HG02870 (cell line): ENCODE results near the gene ZFC3H1.
"Not testable (repeated sequence)": the region's sequence is repeated elsewhere in the genome, so short reads cannot be mapped to it uniquely, and the experiment has no call there.

ENCODE experiments used
- ATAC-seq: cut with Tn5 transposase; IDR thresholded peaks from one replicate; pipeline ENCODE4 v1.9.1; 2021; ENCODE audit warnings: mild to moderate bottlenecking, moderate library complexity; ENCODE audit not compliant: unreplicated experiment

Gene ZFC3H1

DNA sequence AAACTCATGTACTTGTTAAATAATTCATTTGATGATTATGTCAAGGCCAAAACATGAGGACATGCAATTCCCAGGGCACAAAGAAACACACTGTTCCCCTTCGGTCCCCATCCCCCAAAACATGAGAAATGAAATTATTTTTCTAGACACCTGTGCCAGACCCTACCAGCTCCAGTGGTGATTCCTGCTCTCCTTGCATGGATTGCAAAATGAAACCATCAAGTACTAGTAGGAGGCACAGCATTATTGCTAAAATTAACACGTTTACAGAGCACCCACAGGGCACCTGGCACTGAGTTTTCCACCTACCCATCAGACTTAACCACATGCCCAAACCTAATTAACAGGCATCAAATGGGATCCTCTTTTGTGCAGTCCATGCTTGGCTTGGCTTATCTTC, 76.6 kb downstream of the ZFC3H1 start:
- no peak for ATAC-seq

DNA sequence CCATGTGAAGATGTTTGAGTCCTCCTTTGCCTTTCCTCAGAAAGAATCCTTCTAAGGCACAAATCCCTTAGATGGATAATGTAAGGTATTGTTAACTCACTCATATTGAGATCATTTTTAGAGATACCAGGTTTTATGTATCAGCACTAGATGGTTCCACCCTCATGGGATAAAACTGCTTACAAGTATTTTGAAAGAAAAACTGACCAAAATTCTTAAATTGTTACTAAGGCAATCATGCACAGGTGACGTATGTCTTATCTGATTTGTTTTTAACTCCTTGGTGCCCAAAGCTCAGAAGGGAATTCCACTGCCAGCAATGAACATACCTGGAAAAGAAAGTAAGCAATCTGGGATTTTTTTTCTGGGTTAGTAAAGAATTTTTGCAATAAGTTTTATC, 78.4 kb downstream of the ZFC3H1 start:
- no peak for ATAC-seq

DNA sequence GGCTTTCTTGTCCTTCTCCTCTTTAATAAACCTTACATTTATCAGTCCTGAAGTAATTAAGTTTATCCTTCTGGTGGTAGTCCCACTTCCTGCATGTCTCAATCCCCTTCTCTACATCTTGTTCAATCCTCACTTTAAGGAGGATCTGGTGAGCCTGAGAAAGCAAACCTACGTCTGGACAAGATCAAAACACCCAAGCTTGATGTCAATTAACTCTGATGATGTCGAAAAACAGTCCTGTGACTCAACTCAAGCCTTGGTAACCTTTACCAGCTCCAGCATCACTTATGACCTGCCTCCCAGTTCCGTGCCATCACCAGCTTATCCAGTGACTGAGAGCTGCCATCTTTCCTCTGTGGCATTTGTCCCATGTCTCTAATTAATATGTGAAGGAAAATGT, 79.3 kb downstream of the ZFC3H1 start:
- no peak for ATAC-seq

DNA sequence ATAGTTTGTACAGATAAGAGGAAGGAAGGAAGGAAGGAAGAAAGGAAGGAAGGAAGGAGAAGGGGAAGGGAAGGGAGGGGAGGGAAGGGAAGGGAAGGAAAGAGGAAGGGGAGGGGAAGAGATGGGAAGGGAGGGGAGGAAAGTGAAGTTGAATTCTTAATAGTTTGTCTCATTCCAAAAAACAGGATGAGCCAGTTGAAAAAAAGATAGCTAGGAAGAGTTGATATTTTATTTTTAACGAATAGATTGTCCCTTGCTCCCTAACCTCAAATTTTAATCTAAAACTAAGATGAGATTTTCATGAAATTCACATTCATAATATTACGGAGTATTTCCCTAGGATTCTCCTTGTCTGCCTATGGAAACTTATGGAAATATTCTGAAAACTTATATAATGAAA, 80.7 kb downstream of the ZFC3H1 start:
- no peak for ATAC-seq

DNA sequence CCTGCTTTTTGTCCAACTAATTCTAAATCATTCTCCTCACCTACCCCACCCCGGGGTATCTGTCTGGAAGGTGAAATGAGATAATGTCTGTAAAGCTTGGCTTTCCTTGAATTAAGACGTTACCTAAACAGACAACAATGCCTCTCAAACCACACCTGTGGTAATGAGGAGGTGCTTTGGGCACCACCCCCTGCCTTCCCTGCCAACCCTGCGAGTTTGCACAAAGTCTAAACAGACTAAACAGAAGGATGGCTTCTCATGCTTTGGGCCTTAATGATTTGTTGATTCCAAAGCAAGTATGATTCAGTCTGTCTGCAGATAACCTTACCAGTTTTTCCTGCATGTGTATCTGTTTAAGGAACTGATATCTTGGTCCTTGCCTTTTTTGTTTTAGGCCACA, 82.4 kb downstream of the ZFC3H1 start:
- ATAC-seq, result no peak

DNA sequence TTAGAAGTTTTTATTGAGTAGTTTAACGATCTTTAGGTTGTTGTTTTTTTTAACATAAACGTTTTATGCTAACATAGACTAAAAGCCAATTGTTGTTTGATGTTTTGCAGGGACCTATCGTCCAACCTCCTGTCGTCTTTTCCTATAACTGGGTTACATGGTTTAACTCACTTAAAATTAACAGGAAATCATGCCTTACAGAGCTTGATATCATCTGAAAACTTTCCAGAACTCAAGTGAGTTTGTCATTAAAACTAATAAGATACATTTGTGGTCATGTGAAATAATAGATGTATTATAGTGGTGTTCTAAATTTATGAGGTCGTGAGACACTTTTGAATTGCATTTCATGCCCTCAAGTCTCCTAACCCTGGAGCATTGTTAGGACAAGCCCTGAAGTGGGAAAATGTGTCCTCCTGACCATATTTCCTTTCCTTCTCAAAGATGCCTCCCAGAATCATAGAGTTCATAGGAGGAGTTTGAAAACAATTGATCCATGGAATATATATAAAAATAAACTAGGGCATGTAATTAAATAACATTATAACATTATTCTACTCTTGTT, 84.9 kb downstream of the ZFC3H1 start:
- ATAC-seq, result no peak

DNA sequence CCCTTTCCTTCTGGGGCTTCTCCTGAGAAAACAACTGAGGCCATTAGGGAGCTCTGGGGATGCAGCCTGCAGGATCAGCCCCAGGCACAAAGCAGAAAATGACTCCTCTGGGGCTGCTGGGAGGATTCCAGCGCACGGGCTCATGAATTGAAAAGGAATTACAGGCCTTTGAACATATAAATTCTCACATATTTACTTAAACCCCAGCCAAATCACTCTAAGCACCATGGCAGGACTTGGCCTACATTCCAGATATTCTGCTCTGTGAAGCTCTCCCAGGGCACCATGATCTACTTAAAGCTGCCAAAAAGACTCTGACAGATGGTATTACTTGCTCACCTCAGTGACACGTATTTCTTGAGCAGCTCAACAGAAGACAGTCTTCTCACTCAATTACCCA, 87.2 kb downstream of the ZFC3H1 start:
- no peak for ATAC-seq

DNA sequence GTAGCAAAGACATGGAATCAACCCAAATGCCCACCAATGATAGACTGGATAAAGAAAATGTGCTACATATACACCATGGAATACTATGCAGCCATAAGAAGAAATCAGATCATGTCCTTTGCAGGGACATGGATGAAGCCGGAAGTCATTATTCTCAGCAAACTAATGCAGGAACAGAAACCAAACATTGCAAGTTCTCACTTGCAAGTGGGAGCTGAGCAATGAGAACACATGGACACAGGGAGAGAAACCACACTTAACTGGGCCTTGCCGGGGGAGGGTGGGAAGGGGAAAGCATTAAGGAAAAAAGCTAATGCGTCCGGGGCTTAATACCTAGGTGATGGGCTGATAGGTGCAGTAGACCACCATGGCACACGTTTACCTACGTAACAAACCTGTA, 93.8 kb downstream of the ZFC3H1 start:
- ATAC-seq, result not testable (repeated sequence)

DNA sequence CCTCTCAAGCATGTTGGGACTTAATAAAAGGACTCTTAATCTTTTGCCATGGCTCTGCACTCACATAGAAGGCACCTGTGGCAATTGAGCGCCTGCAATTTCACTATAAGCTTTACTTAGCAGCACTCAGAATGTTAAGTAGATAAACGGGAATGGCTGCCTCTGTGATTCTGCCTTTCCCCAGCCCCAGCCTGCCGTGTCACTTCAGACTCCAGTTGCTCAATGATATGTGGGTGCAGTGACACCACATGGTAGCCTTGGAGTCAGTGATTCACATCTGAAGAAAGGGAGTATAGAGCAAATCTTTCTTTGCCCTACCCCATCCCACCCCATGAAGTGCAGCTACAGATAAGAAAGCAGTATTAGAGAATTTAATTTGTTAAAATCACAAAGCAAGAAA, 96.1 kb downstream of the ZFC3H1 start:
- no peak for ATAC-seq

DNA sequence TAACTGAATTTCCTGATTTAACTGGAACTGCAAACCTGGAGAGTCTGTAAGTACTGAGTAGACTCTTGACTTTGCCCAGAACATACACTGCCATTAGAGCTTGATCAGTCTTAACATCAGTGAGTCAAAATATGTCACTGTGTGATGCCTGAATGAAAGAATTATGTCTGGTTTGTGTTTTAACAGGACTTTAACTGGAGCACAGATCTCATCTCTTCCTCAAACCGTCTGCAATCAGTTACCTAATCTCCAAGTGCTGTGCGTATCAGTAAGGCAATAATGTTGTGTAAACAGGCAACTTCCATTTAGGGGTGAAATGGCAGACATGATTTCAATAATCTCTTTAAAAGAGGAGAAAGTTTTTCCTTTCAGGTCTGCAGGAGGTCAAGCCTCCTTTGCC, 97.0 kb downstream of the ZFC3H1 start:
- no peak for ATAC-seq

DNA sequence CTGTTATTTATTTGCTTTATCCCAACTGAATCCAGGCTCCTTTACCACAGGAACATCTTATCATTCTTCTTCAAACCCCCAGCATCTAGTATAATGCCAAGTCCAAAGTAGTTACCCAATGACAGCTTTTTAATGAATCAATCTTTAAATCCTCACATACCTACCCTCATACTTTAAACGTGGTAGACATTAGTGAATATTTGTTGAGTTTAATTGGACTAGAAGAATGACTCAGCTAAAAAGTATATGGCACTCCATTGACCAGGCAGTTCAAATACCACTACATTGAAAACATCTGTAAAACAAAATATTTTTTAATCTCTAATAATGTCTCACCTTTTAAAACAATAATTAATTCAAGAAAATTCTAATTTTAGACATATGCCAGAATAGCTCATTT, 98.1 kb downstream of the ZFC3H1 start:
- ATAC-seq, result no peak

DNA sequence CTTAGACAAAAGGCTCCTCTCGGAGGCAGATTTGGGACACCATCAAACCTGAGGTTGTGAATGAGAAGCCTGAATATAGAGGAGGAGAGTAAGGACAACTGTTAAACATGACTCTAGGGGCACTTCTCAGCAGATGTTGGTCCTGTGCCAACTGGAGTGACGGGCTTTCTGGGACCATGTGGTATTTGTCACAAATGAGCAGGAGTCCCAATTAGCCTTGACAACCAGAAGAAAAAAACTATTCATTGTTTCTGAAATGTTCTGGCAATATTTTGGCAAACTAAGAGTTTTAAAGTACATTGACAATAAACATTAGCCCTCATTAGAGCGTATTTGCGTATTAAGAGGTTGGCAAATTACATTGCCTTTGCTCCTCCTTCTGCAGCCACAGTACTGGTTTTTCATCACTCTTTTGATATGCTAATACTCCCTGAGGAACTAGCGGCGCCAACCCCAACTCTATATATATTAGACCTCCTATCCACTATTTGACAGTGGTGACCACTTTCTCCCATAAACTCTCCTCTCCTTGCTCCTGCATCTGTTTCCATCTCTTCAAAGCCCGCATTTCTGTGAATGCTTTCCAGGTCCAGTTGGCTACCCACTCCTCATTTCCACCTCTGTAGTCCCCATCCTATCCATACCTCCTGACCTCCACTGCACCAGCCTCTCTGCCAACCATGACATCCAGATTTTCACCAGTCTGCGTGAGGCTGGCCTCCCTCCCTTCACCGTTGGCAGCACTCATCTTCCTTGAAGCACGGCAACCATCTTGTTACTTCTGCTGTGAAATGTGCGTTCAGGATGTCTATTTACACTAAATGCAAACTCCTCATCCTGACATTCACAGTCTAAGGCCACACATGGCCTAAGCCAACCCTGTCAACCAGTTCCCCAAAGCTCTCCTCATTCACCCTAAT, 100.7 kb downstream of the ZFC3H1 start:
- no peak for ATAC-seq
